ENCODE results near the gene SERGEF.

SERGEF gene

GRCh38 chr11:17864478-17864941 is 148.3 kb downstream of the SERGEF start:
- no peak for DNase-seq (ENCODE audit: low read depth in 2 of 3, low spot score in 2 of 3)

DNA sequence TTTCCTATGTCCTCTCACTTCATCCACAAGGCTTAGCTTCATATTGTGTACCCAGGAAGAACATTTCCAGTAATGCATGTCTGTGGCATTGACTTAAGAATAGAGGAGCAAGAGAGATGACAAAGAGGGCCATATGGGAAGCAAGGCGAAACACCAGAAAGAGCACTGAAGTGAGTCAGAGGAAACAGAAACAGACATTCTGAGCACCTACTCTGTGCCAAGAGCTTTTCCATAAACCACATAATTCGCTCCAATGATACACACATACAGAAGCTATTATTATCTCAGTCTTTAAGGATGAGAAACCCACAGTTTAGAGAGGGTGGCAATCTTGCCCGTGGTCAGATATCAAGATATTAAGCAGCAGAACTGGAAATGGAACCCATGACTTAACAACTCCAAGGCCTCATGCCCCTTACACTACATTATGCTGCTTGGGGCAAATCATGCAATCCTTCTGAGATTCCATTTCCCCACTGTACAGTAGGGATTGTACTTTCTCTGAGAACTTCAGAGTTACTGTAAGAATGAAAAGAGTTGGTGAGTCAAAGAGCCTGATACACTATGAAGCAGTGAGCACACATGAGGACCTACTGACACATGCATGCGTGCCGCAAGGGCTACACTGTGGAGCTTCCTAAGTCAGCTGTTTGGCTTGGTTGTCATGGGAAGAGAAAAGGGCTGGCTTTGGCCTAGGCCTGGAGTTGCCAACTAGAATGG is 151.7 kb downstream of the SERGEF start:
- DNase-seq (ENCODE audit: low read depth in 2 of 3, low spot score in 2 of 3): no peak

DNA sequence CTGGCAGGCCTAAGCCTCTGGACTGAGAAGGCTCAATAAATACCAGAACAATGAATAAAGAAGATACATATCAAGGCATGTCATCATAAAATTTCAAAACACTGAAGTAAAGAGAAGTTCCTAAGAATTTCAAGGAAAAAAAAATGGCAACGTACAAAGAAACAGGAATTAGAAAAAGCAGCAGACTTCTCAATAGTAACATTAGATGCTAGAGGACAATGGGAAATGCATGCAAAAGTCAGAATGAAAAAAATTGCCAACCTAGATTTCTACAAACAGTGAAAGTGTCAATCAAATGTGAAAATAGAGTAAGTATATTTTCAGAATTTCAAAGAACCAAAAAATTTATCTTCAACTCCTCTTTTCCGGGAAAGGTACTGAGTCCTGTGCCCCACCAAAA is 153.3 kb downstream of the SERGEF start:
- DNase-seq (ENCODE audit: low read depth in 2 of 3, low spot score in 2 of 3): no peak

DNA sequence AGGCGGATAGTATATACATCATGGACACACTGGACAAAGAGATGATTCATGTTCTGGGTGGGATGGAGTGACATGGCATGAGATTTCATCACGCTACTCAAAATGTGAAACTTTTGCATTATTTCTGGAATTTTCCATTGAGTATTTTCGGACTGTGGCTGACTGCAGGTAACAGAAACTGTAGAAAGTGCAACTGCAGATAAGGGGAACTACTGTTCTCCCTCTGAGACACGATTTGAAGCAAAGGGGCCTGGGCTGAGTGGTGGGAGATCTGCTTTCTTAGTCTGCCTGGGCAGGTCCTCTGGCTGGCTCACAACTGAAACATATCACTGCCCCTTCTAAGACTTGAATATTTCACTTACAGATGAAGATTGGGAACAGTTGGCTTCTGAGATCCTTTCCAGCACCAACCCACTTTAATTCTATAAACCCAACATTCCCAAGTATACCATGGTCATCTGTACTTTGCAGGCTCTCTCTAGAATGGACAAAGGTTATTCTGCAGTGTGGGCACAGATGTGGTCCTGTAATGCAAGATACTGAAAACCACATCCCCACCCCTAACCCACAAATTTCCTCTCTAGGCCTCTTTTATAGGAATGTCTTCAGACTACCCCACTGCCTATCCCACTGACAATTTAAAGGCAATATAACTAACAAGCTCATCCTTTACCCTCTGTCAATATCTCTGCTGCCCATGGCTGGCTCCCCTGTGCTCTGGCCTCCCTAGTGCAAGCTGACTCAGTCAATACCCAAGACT is 157.1 kb downstream of the SERGEF start:
- no peak for DNase-seq (ENCODE audit: low read depth in 2 of 3, low spot score in 2 of 3)

DNA sequence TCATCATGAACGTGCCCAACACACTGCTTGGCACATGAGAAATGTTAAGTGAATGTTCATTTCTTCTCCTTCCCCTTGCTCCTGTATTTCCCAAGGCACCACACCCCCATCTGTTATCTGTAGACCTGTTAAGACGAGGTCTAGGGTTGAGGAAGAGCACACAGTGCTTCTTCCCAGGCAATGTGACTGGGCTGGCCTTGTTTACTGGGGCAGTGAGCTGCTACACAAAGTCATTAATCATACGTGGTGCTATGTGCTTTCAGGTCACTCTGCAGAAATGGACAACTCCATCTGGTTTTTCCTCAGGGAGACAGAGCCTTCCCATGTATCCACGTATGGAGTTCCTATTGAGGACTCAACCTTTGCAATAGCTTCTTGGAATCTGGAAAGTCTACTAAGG is 159.6 kb downstream of the SERGEF start:
- DNase-seq (ENCODE audit: low read depth in 2 of 3, low spot score in 2 of 3): no peak

DNA sequence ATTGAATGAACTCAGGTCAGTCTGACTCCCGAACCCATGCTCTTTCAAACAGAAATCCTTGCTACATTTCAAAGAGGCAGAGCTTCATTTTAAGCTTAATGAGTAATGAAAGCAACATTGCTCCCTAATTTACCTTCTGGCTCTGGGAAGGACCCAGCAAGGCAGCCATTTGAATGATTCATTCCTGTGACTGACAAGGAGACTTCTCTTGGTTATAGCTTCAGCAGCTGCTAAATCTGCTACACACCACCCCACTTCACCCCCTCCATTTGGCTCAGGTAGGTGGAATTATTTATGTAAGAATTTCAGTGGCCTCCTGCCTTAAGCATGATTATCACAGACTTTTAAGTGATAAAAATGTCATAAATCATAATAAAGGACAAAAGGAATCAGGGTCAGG is 160.6 kb downstream of the SERGEF start:
- DNase-seq (ENCODE audit: low read depth in 2 of 3, low spot score in 2 of 3): no peak

GRCh38 chr11:17851697-17852096 is 161.2 kb downstream of the SERGEF start:
- no peak for DNase-seq (ENCODE audit: low read depth in 2 of 3, low spot score in 2 of 3)

- no peak for DNase-seq (ENCODE audit: low read depth in 2 of 3, low spot score in 2 of 3)
These were observed 162.5 kb downstream of the SERGEF start for GRCh38 chr11:17850336-17850735.

GRCh38 chr11:17848715-17849114 is 164.1 kb downstream of the SERGEF start:
- no peak for DNase-seq (ENCODE audit: low read depth in 2 of 3, low spot score in 2 of 3)

DNA sequence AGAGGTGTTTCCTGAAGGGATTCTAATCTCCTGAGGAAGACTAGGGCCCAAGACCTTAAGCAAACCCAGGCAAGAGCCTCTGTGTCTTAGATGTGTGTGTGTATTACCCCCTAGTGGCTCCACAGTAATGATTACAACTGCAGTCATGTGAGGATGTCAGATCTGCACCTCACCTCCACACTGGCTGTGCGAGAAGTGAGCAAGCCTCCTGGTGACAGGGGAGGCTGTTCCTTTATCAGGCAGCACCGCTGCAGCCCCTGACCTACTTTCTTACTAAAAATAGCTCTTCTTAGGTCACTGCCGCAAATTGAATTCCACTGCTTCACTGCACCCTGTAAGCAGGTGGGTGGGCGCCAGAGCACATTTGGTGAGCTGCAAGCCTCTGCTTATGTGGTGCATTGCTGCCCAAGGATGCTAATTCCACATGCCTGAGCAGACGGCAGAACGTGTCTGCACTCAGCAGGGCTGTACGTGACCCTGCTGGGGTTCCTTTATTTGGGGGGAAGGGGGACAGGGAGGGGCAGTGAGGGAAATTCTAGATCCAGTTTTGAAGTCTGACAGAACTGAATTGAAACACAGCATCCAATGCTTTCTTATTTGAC is 165.9 kb downstream of the SERGEF start:
- DNase-seq (ENCODE audit: low read depth in 2 of 3, low spot score in 2 of 3): no peak

GRCh38 chr11:17845431-17845881 is 167.4 kb downstream of the SERGEF start:
- no peak for DNase-seq (ENCODE audit: low read depth in 2 of 3, low spot score in 2 of 3)

DNA sequence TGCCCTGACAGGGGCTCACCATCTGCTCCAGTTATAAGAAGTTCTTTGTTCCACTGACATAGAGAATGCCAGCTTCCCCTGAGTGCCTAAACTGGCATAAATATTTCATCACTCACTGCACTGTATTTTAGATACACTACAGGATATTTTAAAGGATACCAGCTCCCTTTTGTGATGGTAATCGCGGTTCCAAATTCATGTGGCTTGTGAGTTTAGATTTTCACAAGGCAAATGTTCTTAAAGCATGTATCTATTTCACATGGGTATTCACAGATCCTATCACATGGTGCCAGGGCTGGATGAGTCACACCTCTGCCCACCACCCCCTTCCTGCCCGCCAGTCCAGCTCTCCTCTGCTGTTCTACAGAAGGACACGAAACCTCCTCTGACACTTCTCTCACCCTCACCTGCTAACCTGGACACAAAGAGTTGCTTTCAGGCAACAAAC is 172.7 kb downstream of the SERGEF start:
- DNase-seq (ENCODE audit: low read depth in 2 of 3, low spot score in 2 of 3): no peak

- DNase-seq (ENCODE audit: low read depth in 2 of 3, low spot score in 2 of 3): no peak
These were observed 173.4 kb downstream of the SERGEF start for GRCh38 chr11:17839450-17839849.

- DNase-seq (ENCODE audit: low read depth in 2 of 3, low spot score in 2 of 3): no peak
These were observed 174.7 kb downstream of the SERGEF start for GRCh38 chr11:17838102-17838501.

GRCh38 chr11:17831883-17832282 is 181.0 kb downstream of the SERGEF start:
- DNase-seq (ENCODE audit: low read depth in 2 of 3, low spot score in 2 of 3): no peak

DNA sequence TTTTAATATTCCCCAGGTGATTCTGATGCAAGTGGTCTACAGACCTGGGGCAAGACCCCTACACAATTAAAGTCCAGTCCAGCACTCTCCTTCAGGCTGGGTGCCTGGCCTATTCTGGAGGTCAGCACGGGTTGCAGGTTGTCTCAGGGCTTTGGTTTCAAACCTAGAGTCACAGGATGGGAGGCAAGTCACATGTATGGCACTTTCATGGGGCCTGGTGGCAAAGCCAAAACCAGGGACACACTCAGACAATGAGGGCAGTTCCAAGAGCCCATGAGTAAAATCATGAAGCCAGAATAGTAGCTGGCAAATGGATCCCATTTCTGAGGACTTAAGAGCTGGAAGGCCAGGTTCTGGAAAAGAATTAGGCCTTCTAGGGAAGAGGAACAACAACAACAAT is 181.6 kb downstream of the SERGEF start:
- no peak for DNase-seq (ENCODE audit: low read depth in 2 of 3, low spot score in 2 of 3)

- no peak for DNase-seq (ENCODE audit: low read depth in 2 of 3, low spot score in 2 of 3)
These were observed 184.5 kb downstream of the SERGEF start for GRCh38 chr11:17828311-17828751.

DNA sequence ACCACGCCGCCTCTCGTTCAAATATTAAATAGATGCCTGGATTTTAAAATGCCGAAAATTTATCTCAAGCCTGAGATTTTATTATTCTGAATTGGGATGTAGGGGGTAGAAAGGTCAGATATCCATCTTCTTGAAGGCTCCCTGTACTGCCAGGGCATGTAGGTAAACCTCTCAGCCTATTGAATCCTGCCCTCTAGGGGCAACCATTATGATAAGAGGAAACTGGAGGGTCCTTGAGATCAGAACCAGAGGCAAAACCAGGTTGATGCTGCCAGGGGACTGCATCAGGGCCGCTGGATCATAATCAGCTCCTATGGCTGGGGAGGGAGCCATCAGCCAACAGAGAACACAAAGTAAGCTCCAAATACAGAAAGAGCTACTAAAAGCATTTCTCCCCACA is 185.8 kb downstream of the SERGEF start:
- DNase-seq (ENCODE audit: low read depth in 2 of 3, low spot score in 2 of 3): no peak

- DNase-seq (ENCODE audit: low read depth in 2 of 3, low spot score in 2 of 3): no peak
These were observed 190.5 kb downstream of the SERGEF start for GRCh38 chr11:17822401-17822781.

DNA sequence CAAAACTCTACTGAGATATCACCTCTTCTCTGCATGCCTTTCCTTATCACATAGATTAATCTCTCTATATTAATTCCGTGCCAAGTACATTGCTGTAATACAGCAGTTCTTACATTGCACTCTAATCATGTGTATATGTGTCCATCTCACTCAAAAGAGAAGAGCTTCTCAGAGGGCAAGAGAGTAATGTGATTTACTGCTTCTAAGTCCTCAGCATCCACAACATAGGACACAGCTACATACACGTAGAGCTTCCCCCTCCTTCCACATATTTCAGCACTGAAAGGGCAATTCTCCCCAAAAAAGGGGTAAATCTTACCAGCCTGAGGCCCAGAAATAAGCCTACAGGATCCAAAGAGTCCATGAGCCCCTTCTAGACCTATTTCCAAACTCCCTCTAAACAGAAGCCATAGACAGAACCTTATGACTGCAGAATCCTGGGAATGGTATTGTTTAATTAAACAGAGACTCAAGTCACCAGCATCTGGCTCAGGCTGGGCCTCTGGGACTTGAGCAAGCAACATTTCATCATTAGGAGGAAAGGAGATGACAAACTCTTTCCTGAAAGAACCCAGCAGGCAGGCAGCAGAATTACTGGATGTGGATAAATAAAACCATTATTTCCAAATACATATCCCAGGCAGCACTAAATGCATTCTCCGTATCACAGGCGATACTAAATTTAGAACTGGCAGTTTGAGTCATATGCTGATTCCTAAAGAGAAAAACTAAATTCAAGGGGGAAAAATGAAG is 191.0 kb downstream of the SERGEF start:
- DNase-seq (ENCODE audit: low read depth in 2 of 3, low spot score in 2 of 3): no peak

- DNase-seq (ENCODE audit: low read depth in 2 of 3, low spot score in 2 of 3): no peak
These were observed 196.5 kb downstream of the SERGEF start for GRCh38 chr11:17816232-17816931.

All from activated CD8-positive, alpha-beta memory T cell treated with anti-CD3 and anti-CD28 coated beads for 48 hours (primary cell).